ENCODE measurements around the gene FANK1. TPM values are rescaled to one million over a fixed set of nuclear protein-coding genes. Genes with fewer than 3 reads are reported as not detected.
"Not testable (repeated sequence)": the region's sequence is repeated elsewhere in the genome, so short reads cannot be mapped to it uniquely, and the experiment has no call there.

FANK1 gene
- total RNA-seq, 2 experiments from 2014 or later: 0.25 TPM; not detected in 1

DNA sequence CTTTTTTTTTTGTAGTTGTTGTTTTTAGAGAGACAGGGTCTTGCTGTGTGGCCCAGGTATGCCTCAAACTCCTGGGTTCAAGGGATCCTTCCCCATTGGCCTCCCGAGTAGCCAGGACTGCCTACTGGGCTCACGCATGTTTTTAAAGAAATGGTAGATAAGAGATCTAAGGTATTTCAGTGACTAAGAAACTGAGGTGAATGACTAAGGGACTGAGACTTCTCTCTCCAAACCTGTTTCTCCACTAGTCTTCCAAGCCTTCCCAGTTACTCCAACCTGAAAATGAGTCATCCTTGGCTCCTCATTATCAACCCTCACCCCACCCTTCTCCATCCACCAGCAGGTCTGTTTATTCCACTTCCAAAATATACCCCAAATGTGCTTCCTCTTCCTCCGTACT, 4.6 kb downstream of the FANK1 start:
- ATAC-seq (ENCODE audit: poor library complexity); H3K4me3 Mint-ChIP-seq; H3K9me3 Mint-ChIP-seq; H3K27ac Mint-ChIP-seq; CTCF ChIA-PET; H3K27me3 ChIP-seq (ENCODE audit: control insufficient read depth in 1 of 2, insufficient read depth in 2 of 2, low read length in 2 of 2); H3K9me3 ChIP-seq (ENCODE audit: control insufficient read depth in 1 of 2, insufficient read depth in 1 of 2, low read length in 2 of 2); H3K36me3 Mint-ChIP-seq (ENCODE audit: low read depth); H3K4me3 ChIP-seq (ENCODE audit: low read length); H3K4me1 Mint-ChIP-seq (ENCODE audit: low read depth); DNase-seq; H3K4me1 ChIP-seq (ENCODE audit: insufficient read depth, low read length); H3K36me3 ChIP-seq (ENCODE audit: insufficient read depth, low read length); H3K27ac ChIP-seq (ENCODE audit: low read depth in 1 of 2, low read length in 2 of 2); POLR2A ChIA-PET; intact Hi-C loops (cut with DNase I, micrococcal nuclease): not testable (repeated sequence)
- peaks cover 38% of the 10 kb centered on the region for H3K27me3 Mint-ChIP-seq

DNA sequence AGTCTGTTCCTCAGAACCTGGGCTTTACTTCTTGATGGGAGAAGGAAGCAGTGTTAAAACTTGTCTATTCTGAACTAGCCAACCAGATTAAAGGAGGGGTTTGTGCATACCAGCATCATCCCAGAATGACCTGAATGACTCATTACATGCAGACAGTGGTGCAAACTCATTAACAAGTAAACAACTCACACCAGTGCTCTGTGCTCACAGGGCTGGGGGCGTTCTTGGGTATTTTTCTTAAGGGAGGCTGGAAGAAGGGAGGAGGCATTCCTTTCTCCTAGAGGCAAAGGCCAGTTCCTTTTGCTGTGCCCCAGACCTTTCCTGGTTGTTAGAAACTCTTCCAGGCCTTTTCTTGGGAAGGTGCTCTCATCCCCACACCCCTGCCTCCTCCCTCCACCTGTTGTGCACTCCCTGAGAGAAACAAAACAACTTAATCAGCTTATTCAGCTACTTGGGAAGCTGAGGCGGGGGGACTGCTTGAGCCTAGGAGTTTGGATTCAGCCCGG, 6.8 kb downstream of the FANK1 start:
- POLR2A ChIA-PET; H3K4me1 Mint-ChIP-seq (ENCODE audit: low read depth); H3K4me3 Mint-ChIP-seq; H3K36me3 ChIP-seq (ENCODE audit: insufficient read depth, low read length); H3K27me3 ChIP-seq (ENCODE audit: control insufficient read depth in 1 of 2, insufficient read depth in 2 of 2, low read length in 2 of 2); DNase-seq; CTCF ChIA-PET; ATAC-seq (ENCODE audit: poor library complexity); H3K27ac ChIP-seq (ENCODE audit: low read depth in 1 of 2, low read length in 2 of 2); H3K4me3 ChIP-seq (ENCODE audit: low read length); H3K36me3 Mint-ChIP-seq (ENCODE audit: low read depth); H3K9me3 Mint-ChIP-seq; H3K27ac Mint-ChIP-seq; intact Hi-C loops (cut with DNase I, micrococcal nuclease); H3K9me3 ChIP-seq (ENCODE audit: control insufficient read depth in 1 of 2, insufficient read depth in 1 of 2, low read length in 2 of 2); H3K4me1 ChIP-seq (ENCODE audit: insufficient read depth, low read length): not testable (repeated sequence)
- peaks cover 23% of the 10 kb centered on the region for H3K27me3 Mint-ChIP-seq

DNA sequence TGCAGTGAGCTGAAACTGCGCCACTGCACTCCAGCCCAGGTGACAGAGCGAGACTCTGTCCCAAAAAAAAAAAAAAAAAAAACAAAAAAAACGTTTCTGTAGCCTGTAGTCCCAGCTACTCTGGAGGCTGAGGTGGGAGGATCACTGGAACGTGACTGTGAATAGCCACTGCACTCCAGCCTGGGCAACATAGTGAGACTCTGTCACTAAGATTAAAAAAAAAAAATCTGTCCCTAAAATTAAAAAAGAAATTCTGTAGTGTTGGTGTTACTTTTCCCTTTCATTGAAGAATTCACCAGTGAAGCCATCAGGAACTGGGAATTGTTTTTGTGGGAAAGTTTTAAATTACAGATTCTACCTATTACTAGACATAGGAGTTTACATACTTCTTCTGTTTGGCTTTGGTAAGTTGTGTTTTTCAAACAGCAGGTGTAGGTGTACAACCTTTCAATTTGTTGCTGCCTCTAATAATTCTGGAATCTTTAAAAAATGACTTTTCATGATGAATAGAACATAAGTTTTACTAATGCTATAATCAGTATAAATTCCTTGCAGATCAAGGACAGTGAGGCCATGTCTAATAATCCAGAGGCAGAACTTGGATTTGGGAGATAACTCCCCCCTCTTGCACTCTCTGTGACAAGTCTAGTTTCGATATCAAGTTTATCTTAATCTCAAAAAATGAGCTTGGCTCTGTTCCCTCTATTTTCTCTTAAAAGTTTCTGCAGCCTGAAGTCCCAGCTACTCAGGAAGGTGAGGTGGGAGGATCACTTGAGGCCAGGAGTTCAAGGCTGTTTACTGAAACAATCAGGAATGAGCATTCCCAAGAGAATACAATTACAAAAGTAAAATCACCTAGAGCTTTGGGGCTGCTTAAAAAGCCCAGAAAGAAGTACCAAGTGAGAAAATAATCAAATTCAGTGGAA, 9.0 kb downstream of the FANK1 start:
- H3K4me1 ChIP-seq (ENCODE audit: insufficient read depth, low read length); H3K36me3 ChIP-seq (ENCODE audit: insufficient read depth, low read length); H3K4me3 Mint-ChIP-seq; POLR2A ChIA-PET; H3K36me3 Mint-ChIP-seq (ENCODE audit: low read depth); H3K27ac ChIP-seq (ENCODE audit: low read depth in 1 of 2, low read length in 2 of 2); H3K27me3 ChIP-seq (ENCODE audit: control insufficient read depth in 1 of 2, insufficient read depth in 2 of 2, low read length in 2 of 2); CTCF ChIA-PET; H3K9me3 ChIP-seq (ENCODE audit: control insufficient read depth in 1 of 2, insufficient read depth in 1 of 2, low read length in 2 of 2); H3K4me3 ChIP-seq (ENCODE audit: low read length); H3K4me1 Mint-ChIP-seq (ENCODE audit: low read depth); H3K9me3 Mint-ChIP-seq; intact Hi-C loops (cut with DNase I, micrococcal nuclease); H3K27ac Mint-ChIP-seq; ATAC-seq (ENCODE audit: poor library complexity); DNase-seq: not testable (repeated sequence)
- H3K27me3 Mint-ChIP-seq: peaks cover 13% of the 10 kb centered on the region

DNA sequence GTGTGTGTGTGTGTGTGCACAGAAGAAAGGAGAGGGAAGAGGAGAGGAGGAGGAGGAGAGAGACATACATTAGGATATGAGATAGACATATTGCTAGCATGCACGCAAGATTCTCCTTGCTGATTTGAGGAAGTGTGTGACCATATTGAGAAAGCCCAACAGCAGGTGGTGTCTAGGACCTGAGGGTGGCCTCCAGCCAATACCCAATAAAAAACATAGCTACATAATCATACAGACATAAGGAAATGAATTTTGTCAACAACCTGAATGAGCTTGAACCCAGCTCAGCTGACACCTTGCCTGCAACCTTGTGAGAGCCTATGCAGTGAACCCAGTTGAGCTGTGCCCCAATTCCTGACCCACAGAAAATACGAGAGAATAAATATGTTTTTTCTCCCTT, 11.2 kb downstream of the FANK1 start:
- H3K4me1 ChIP-seq (ENCODE audit: insufficient read depth, low read length); H3K36me3 Mint-ChIP-seq (ENCODE audit: low read depth); intact Hi-C loops (cut with DNase I, micrococcal nuclease); H3K4me3 Mint-ChIP-seq; H3K4me3 ChIP-seq (ENCODE audit: low read length); H3K27me3 ChIP-seq (ENCODE audit: control insufficient read depth in 1 of 2, insufficient read depth in 2 of 2, low read length in 2 of 2); H3K9me3 Mint-ChIP-seq; H3K36me3 ChIP-seq (ENCODE audit: insufficient read depth, low read length); POLR2A ChIA-PET; H3K27ac Mint-ChIP-seq; ATAC-seq (ENCODE audit: poor library complexity); H3K4me1 Mint-ChIP-seq (ENCODE audit: low read depth); H3K27me3 Mint-ChIP-seq; H3K27ac ChIP-seq (ENCODE audit: low read depth in 1 of 2, low read length in 2 of 2); H3K9me3 ChIP-seq (ENCODE audit: control insufficient read depth in 1 of 2, insufficient read depth in 1 of 2, low read length in 2 of 2); DNase-seq: not testable (repeated sequence)
- CTCF ChIA-PET: interaction anchor here (0.8 kb wide), 1 partner anchor 26 kb away, joined by 3 read pairs; no protein-coding TSS in a partner anchor

DNA sequence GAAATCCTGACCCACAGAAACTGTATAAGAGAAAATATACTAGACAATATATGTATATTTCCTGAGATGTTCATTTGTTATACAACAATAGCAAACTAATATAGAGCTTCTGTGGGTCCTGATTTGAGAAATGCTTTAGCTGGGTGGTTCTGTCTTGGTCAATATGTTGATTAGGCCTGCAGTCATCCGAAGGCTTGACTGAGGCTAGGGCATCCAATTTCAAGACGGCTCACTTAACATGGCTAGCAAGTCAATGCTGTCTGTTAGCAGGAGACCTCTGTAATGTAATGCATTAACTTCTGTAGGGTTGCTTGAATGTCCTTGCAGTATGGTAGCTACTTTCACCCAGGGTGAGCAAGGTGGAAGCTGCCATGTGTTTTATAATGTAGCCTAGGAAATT, 12.4 kb downstream of the FANK1 start:
- H3K4me3 ChIP-seq (ENCODE audit: low read length); DNase-seq; H3K4me1 Mint-ChIP-seq (ENCODE audit: low read depth); H3K9me3 Mint-ChIP-seq; H3K9me3 ChIP-seq (ENCODE audit: control insufficient read depth in 1 of 2, insufficient read depth in 1 of 2, low read length in 2 of 2); intact Hi-C loops (cut with DNase I, micrococcal nuclease); H3K27me3 ChIP-seq (ENCODE audit: control insufficient read depth in 1 of 2, insufficient read depth in 2 of 2, low read length in 2 of 2); POLR2A ChIA-PET; H3K27ac Mint-ChIP-seq; ATAC-seq (ENCODE audit: poor library complexity); H3K4me3 Mint-ChIP-seq; H3K4me1 ChIP-seq (ENCODE audit: insufficient read depth, low read length); CTCF ChIA-PET; H3K36me3 ChIP-seq (ENCODE audit: insufficient read depth, low read length); H3K27me3 Mint-ChIP-seq; H3K27ac ChIP-seq (ENCODE audit: low read depth in 1 of 2, low read length in 2 of 2); H3K36me3 Mint-ChIP-seq (ENCODE audit: low read depth): not testable (repeated sequence)

DNA sequence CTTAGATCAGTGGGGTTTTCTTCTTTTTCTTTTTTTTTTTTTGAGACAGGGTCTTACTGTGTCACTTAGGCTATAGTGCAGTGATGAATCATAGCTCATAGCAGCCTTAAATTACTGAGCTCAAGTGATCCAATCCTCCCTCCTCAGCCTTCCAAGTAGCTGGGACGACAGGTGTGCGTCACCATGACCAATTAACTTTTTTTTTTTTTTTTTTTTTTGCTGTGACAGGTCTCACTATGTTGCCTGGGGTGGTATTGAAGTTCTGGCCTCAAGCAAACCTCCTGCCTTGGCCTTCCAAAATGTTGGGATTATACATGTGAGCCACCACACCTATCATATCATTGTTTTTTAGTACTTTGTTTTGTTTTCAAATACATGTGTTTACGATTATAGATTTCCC, 13.1 kb downstream of the FANK1 start:
- H3K36me3 Mint-ChIP-seq (ENCODE audit: low read depth); POLR2A ChIA-PET; H3K9me3 Mint-ChIP-seq; H3K4me3 ChIP-seq (ENCODE audit: low read length); CTCF ChIA-PET; H3K27me3 ChIP-seq (ENCODE audit: control insufficient read depth in 1 of 2, insufficient read depth in 2 of 2, low read length in 2 of 2); H3K4me1 Mint-ChIP-seq (ENCODE audit: low read depth); intact Hi-C loops (cut with DNase I, micrococcal nuclease); H3K4me1 ChIP-seq (ENCODE audit: insufficient read depth, low read length); H3K4me3 Mint-ChIP-seq; ATAC-seq (ENCODE audit: poor library complexity); H3K27ac ChIP-seq (ENCODE audit: low read depth in 1 of 2, low read length in 2 of 2); DNase-seq; H3K27ac Mint-ChIP-seq; H3K36me3 ChIP-seq (ENCODE audit: insufficient read depth, low read length); H3K9me3 ChIP-seq (ENCODE audit: control insufficient read depth in 1 of 2, insufficient read depth in 1 of 2, low read length in 2 of 2): not testable (repeated sequence)
- peaks cover 13% of the 10 kb centered on the region for H3K27me3 Mint-ChIP-seq
